ENCODE results near the gene SHLD2. TPM values are rescaled to one million over a fixed set of nuclear protein-coding genes. Genes with fewer than 3 reads are reported as not detected.
"Not testable (repeated sequence)": the region's sequence is repeated elsewhere in the genome, so short reads cannot be mapped to it uniquely, and the experiment has no call there.

SHLD2 gene
- polyA plus RNA-seq (ENCODE audit: insufficient read length in 3 of 3): 10 to 100 TPM; 37.4 to 47.1 (median 38.8) TPM

GRCh38 chr10:87094373-87095235 lies at the start of gene SHLD2, which contains the start of gene GLUD1:
SHLD2 (plus strand) TSS chr10:87095206; CDS start chr10:87151355, 56,149 bp downstream.
GLUD1 (minus strand) TSS chr10:87094843; CDS start chr10:87094769, 74 bp downstream.
- DNase-seq (ENCODE audit: low read depth in 3 of 3, low spot score in 2 of 3): peak; percentile 48 to 81 (median 77)

DNA sequence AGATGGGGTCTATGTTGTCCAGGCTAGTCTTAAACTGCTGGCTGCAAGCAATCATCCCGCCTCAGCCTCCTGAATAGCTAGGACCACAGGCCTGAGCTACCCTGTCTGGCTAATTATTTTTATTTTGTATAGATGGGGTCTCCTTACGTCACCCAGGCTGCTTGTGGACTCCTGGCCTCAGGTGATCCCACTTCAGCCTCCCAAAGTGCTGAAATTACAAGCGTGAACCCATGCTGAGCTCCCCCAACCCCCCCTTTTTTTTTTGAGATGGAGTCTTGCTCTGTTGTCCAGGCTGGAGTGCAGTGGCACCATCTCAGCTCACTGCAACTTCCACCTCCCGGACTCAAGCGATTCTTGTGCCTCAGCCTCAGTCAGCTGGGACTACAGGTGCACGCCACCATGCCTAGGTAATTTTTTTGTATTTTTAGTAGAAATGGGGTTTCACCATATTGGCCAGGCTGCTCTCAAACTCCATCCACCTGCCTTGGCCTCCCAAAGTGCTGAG lies 49.5 kb upstream of the SHLD2 start:
- no peak for DNase-seq (ENCODE audit: low read depth in 3 of 3, low spot score in 2 of 3)

DNA sequence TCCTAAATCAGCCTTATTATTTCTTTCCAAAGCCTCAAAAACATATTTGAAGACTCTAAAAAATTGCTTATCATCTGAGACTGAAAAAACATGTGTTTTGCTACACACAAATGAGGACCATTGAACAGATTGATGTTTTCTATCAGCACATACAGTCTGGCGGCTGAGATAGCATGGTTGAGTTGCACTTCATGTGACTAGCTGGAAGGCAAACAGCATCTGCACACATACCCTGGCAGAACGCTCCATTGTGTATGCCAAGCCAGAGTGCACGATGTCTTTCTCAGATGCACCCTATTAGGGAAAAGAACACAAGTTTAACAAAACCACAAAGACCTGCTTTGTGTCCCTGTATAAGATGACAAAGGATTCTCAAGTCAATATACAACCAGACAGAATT lies 41.9 kb upstream of the SHLD2 start:
- no peak for DNase-seq (ENCODE audit: low read depth in 3 of 3, low spot score in 2 of 3)

GRCh38 chr10:87053577-87054181 lies 41.3 kb upstream of the SHLD2 start:
- DNase-seq (ENCODE audit: low read depth in 3 of 3, low spot score in 2 of 3): no peak

- DNase-seq (ENCODE audit: low read depth in 3 of 3, low spot score in 2 of 3): no peak
These were observed 40.4 kb upstream of the SHLD2 start for GRCh38 chr10:87054373-87055295.

DNA sequence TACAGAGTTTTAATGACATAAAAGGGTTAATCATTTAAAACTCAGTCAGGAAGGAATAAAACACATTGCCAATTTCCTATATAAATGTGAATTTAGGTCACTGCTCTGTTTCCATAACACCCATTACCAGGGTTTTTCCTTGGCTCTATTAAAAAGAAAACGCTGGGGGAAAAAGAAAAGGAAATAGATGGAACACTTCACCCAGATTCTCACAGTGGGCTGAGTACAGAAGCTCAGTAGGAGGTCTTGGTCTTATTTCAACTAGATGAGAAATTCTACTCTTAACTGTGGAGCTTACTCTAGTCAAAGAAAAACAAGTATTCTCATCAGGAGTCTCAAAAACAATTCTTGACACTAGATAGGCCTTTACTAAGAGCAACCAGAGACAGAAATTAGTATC lies 36.8 kb upstream of the SHLD2 start:
- no peak for DNase-seq (ENCODE audit: low read depth in 3 of 3, low spot score in 2 of 3)

GRCh38 chr10:87059401-87059800 lies 35.6 kb upstream of the SHLD2 start:
- DNase-seq (ENCODE audit: low read depth in 3 of 3, low spot score in 2 of 3): no peak

DNA sequence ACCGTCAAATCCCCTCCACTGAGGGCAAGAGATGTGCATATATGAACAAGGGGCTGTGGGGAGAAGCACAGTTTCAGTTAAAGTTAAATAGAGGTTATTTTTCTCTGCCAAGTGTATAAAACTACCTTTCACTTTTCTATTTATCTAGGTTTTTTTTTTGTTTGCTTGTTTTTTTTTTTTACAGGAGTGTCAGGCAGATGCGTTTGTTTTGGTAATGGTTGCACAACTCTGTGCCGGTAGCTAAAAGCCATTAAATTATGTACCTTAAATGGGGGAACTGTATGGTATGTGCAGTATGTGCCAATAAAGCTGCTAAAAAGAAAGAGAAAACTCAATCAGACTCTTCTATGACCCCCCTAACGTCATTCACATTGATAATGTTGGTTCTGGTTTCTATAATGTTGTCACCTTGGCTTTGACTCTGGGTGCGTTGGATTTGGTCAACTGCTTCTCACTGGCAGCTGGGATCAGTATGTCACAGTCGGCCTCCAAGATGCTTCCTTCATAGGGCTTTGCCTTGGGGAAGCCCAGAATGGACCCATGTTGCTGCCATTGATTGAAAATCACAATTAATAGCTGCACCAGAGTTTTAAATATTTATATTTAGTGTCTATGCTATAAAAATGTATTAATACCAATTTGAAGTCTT lies 34.6 kb upstream of the SHLD2 start:
- no peak for DNase-seq (ENCODE audit: low read depth in 3 of 3, low spot score in 2 of 3)

DNA sequence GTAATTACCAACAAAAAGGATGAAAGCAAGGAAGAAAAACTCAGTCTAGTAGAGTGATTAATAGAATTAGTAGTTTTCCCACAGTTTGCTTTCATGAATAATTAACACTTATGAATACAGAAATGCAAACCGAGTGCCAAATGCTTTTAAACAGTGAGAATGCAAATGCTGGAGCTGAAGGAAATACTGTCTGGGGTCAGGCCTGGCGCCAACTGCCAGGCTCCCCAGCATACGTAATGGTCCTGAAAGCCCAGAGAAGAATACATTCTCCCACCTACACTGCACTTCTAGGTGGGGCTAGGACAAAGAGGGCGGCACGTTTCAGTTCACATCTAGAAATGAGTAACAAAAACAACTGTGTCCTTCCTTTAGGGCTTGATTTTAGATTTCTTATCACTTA lies 30.4 kb upstream of the SHLD2 start:
- DNase-seq (ENCODE audit: low read depth in 3 of 3, low spot score in 2 of 3): no peak

GRCh38 chr10:87066178-87066577 lies 28.8 kb upstream of the SHLD2 start:
- DNase-seq (ENCODE audit: low read depth in 3 of 3, low spot score in 2 of 3): no peak

GRCh38 chr10:87066865-87067264 lies 28.1 kb upstream of the SHLD2 start:
- DNase-seq (ENCODE audit: low read depth in 3 of 3, low spot score in 2 of 3): no peak

GRCh38 chr10:87068281-87068680 lies 26.7 kb upstream of the SHLD2 start:
- no peak for DNase-seq (ENCODE audit: low read depth in 3 of 3, low spot score in 2 of 3)

GRCh38 chr10:87072449-87072848 lies 22.6 kb upstream of the SHLD2 start:
- DNase-seq (ENCODE audit: low read depth in 3 of 3, low spot score in 2 of 3): no peak

DNA sequence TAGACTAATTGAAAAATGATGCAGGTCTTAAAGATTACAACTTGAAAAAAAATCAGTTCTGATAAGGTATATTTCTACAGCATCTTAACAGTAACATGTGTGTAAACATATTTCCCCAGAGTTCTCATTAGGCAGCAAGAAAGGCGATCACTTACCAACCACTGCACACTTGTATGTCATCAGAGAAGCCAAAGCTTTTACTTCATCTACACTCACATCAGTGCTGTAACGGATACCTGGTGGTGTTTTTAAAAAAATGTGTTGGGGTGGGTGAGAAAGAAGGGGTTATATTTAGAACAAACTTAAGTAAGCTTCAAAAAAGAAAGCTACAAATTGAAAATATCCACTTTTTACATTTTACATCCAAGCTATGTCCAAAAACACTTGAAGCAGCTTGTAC lies 18.6 kb upstream of the SHLD2 start:
- DNase-seq (ENCODE audit: low read depth in 3 of 3, low spot score in 2 of 3): not testable (repeated sequence)

GRCh38 chr10:87079106-87079836 lies 15.7 kb upstream of the SHLD2 start:
- no peak for DNase-seq (ENCODE audit: low read depth in 3 of 3, low spot score in 2 of 3)

DNA sequence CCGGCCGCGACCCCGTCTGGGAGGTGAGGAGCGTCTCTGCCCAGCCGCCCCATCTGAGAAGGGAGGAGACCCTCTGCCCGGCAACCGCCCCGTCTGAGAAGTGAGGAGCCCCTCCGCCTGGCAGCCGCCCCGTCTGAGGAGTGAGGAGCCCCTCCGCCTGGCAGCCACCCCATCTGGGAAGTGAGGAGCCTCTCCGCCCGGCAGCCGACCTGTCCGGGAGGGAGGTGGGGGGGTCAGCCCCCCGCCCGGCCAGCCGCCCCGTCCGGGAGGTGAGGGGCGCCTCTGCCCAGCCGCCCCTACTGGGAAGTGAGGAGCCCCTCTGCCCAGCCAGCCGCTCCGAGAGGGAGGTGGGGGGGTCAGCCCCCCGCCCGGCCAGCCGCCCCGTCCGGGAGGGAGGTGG lies 14.4 kb upstream of the SHLD2 start:
- not testable (repeated sequence) for DNase-seq (ENCODE audit: low read depth in 3 of 3, low spot score in 2 of 3)

- not testable (repeated sequence) for DNase-seq (ENCODE audit: low read depth in 3 of 3, low spot score in 2 of 3)
These were observed 13.4 kb upstream of the SHLD2 start for GRCh38 chr10:87081574-87081973.

GRCh38 chr10:87082219-87082618 lies 12.8 kb upstream of the SHLD2 start:
- DNase-seq (ENCODE audit: low read depth in 3 of 3, low spot score in 2 of 3): not testable (repeated sequence)

DNA sequence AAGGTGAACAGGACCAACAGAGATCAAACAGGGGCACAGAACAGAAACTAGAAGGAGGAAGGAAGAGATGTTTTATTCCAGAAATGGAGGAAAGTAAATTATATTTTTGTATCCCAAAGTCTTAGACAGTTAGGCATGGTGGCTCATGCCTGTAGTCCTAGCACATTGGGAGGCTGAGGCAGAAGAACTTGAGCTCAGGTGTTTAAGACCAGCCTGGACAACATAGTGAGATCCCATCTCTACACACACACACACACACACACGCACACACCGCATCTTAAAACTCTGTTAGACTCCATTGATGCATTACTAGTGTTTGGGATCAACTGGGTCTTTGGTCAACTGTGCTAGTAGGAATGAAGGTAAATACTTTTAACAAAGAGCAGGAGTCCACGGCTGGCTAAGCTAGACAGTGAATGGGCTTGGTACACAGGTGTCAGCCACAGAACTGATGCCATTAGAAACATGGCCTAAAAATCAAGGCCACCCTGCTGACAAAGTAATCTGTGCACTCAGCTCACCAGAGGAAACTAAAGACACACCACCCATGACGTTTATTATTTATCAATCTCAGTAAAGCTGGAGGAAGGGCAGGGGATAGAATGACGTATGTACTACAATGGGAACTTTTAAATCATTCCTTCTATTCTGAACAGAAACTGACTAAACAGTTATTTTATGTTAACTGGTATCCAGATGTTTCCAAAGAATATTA lies 11.3 kb upstream of the SHLD2 start:
- not testable (repeated sequence) for DNase-seq (ENCODE audit: low read depth in 3 of 3, low spot score in 2 of 3)
